ENCODE results near the gene CMTM2. TPM values are rescaled to one million over a fixed set of nuclear protein-coding genes. Genes with fewer than 3 reads are reported as not detected.
A peak's percentile ranks its signal among the peaks of the same experiment; 100 is the strongest.
"Not testable (repeated sequence)": the region's sequence is repeated elsewhere in the genome, so short reads cannot be mapped to it uniquely, and the experiment has no call there.

The CMTM2 gene
- total RNA-seq, 1 experiment from 2014 or later = not detected

DNA sequence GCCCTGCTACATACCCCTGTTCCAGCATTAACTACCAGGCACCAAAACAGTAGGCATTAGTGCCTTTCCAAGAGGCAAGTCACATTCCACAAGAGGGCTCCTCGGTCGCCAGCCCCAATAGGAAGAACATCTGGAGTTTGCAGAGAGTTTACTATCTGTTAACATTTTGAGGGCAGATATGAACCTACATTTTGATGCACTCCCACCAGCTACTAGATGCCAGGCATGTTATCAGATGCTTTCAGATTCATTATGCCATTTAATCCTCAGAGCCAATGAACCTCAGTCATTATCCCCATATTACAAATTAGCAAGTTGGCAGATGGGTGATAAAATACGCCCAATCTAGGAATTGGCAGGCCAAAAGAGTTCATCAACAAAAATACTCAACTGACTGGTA, 4.2 kb upstream of the CMTM2 start:
- DNase-seq (ENCODE audit: low spot score) = no peak
- in situ Hi-C loops (cut with HindIII; ENCODE audit: low sequenced_read_pairs) = no loop called here

DNA sequence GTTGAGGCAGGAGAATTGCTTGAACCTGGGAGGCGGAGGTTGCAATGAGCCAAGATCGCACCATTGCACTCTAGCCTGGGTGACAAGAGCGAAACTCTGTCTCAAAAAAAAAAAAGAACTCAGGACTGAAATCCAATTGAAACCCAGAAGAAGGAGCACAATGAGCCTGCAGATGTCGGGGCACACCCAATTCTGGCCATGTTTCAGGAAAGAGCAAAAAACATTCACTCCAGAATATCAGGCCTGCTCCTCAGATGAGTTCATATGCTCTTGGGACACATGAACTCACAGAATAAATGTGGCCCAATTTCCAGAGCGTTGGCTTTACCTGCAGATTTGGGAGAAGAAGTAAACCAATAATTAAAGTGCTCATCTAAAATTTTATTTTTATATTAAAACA, 3.0 kb upstream of the CMTM2 start:
- DNase-seq (ENCODE audit: low spot score) = no peak
- in situ Hi-C loops (cut with HindIII; ENCODE audit: low sequenced_read_pairs) = no loop called here

GRCh38 chr16:66580605-66581209, 1.4 kb downstream of the CMTM2 start:
- in situ Hi-C loops (cut with HindIII; ENCODE audit: low sequenced_read_pairs) = no loop called here
- no peak for DNase-seq (ENCODE audit: low spot score)

- in situ Hi-C loops (cut with HindIII; ENCODE audit: low sequenced_read_pairs) = no loop called here
- DNase-seq (ENCODE audit: low spot score) = no peak
Observed at GRCh38 chr16:66581246-66581952, 2.1 kb downstream of the CMTM2 start.

DNA sequence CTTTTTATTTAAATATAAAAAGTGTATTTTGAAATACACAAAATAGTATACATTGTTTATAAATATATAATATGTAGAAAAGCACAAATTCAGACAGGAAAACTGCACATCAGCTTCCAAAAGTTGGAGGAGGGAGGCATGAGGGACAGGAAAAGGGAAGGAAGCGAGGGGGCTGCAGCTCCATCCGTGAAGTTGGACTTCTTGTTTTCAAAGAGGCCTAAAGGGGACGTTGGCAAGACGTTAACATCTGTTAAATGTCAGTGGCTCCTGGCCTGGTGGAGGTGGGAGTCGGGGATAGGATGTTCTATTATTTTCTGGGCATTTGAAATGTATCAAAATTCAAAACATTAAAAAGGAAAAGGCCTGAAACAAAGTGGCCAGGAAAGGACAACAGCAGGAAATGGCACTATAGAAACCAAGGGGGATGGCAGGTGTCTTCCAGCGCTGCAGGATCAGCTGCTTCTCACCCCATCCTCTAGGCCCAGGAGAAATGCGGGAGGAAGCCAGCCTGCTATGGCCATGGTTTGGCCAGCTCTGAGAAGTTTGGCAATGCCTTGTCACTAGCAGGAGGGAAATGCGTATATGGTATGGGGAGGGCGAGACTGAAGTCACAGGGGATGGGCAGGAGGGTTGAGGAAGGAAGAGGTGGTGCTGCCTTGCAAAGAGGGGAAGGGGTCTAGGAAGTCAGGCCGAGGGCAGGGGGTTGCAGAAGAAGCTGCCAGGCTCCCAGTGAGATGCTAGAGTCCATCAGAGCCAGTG, 6.4 kb downstream of the CMTM2 start:
- in situ Hi-C loops (cut with HindIII; ENCODE audit: low sequenced_read_pairs) = no loop called here
- DNase-seq (ENCODE audit: low spot score) = no peak

DNA sequence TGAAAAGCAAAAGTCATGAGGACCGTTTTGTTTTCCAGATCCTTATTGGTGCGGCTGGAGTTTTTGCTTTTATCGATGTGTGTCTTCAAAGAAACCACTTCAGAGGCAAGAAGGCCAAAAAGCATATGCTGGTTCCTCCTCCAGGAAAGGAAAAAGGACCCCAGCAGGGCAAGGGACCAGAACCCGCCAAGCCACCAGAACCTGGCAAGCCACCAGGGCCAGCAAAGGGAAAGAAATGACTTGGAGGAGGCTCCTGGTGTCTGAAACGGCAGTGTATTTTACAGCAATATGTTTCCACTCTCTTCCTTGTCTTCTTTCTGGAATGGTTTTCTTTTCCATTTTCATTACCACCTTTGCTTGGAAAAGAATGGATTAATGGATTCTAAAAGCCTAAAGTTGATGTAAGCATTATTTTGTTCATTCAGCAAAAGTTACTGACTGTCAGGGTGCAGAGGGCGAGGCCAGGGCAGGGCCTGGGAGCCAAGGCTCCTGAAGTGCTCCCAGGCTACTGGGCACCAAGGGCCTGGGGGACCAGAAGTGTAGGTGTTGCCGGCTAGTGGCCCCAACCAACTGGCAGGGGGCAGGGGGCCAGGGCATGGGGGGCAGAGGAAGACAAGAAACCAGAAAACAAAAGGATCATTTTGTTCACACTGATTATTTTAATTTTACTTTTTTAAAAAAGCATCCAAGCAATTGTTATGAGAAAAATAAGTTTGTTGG, 8.8 kb downstream of the CMTM2 start:
- DNase-seq (ENCODE audit: low spot score) = no peak
- in situ Hi-C loops (cut with HindIII; ENCODE audit: low sequenced_read_pairs) = no loop called here

DNA sequence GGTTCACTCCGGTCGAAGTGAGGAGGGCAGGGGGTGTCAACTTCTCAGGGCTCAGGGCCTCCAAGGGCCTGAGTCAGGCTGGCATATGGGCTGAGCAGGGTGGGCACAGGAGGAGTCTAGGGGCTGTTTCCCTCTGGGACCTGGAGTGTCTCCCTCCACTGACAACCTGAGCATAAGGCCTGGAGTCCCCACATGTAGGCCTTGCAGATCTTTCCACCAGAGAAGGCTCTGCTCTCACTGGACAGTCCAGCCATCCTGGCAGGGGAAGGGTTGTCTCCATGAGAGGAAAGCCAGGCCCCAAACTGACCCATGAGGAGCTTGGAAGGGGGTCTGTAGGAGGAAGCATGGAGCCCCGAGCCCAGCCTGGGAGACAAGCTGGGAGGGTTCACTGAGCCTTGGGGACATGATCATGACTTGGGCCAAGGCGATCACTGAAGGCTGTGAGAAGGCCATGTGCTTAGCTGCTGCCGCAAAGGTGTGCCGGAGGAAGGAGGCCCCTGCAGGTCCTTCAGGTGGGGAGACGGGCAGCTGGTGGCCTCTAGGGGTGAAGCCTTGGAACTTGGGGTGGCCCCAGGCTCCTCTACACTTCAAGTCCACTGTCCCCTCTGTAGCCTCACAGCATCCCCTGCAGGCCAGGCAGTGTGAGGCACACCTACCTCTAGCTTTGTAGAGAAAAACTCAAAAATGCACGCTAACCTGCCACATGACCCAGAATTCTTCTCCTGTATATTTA, 9.9 kb downstream of the CMTM2 start:
- peak; percentile 29 for DNase-seq (ENCODE audit: low spot score)
- in situ Hi-C loops (cut with HindIII; ENCODE audit: low sequenced_read_pairs) = no loop called here

DNA sequence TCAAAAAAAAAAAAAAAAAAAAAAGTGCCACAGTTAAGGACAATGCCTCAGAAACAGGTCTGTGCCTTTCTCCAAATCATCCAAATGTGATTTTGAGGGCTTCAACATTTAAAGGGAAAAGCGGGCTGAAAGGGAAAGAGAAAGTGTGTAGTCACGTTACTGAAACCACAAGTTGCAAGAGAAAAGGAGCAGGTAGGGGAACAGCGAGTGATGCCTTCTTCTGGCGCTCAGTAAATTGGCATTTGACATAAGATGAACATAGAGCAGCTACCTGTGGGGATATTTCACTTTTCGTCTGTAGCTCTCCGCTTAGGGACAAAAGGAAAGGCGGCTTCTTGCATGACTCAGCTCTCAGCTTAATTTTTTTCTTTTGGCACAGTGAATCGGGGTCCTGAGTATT, 11.1 kb downstream of the CMTM2 start:
- no peak for DNase-seq (ENCODE audit: low spot score)
- in situ Hi-C loops (cut with HindIII; ENCODE audit: low sequenced_read_pairs) = no loop called here

GRCh38 chr16:66591018-66591417, 11.8 kb downstream of the CMTM2 start:
- in situ Hi-C loops (cut with HindIII; ENCODE audit: low sequenced_read_pairs) = no loop called here
- DNase-seq (ENCODE audit: low spot score) = no peak

DNA sequence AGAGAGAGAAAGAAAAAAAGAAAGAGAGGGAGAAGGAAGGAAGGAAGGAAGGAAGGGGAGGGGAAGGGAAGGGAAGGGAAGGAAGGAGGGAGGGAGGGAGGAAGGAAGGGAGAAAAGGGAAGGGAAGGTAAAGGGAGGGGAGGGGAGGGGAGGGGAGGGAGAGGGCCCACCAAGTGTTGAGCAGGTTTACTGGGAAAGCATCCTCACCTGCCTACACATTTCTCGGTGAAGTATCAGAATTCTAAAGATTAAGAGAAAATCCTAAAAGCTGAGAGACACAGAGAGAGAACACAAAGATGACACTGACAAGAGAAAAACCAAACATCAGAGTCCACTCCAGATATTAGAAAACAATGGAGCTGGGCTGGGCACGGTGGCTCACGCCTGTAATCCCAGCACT, 13.0 kb downstream of the CMTM2 start:
- in situ Hi-C loops (cut with HindIII; ENCODE audit: low sequenced_read_pairs) = no loop called here
- no peak for DNase-seq (ENCODE audit: low spot score)

GRCh38 chr16:66592814-66593213, 13.6 kb downstream of the CMTM2 start:
- no peak for DNase-seq (ENCODE audit: low spot score)
- in situ Hi-C loops (cut with HindIII; ENCODE audit: low sequenced_read_pairs) = no loop called here

DNA sequence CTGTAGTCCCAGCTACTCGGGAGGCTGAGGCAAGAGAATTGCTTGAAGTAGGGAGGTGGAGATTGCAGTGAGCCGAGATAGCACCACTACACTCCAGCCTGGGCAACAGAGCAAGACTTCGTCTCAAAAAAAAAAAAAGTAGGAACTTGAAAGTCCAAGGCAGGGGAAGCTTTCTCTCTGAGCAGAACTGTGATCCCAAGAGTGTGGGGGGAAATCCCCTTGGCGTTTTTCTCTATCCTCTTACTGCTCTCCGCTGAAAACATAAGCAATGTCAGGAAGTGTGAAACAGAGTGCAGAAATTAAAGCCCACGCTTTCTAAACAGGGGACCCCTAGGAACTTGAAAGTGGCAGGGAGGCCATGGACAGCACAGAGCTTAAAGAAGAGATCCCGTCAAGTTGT, 15.5 kb downstream of the CMTM2 start:
- no peak for DNase-seq (ENCODE audit: low spot score)
- in situ Hi-C loops (cut with HindIII; ENCODE audit: low sequenced_read_pairs) = no loop called here

DNA sequence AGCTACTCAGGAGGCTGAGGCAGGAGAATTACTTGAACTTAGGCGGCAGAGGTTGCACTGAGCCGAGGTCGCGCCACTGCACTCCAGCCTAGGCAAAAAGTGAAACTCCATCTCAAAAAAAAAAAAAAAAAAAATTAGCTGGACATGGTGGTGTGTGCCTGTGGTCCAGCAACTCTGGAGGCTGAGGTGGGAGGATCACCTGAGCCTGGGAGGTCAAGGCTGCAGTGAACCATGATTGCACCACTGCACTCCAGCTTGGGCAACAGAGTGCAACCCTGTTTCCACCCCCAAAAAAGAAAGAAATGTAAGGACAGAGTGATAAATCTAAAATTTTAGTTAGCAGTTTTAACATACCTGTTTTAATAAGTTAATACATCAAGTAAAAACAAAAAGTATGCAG, 17.3 kb downstream of the CMTM2 start:
- in situ Hi-C loops (cut with HindIII; ENCODE audit: low sequenced_read_pairs); DNase-seq (ENCODE audit: low spot score): not testable (repeated sequence)

GRCh38 chr16:66596986-66597848, 18.0 kb downstream of the CMTM2 start:
- DNase-seq (ENCODE audit: low spot score) = no peak
- in situ Hi-C loops (cut with HindIII; ENCODE audit: low sequenced_read_pairs) = no loop called here

GRCh38 chr16:66598111-66598510, 18.8 kb downstream of the CMTM2 start:
- no peak for DNase-seq (ENCODE audit: low spot score)
- in situ Hi-C loops (cut with HindIII; ENCODE audit: low sequenced_read_pairs) = no loop called here

DNA sequence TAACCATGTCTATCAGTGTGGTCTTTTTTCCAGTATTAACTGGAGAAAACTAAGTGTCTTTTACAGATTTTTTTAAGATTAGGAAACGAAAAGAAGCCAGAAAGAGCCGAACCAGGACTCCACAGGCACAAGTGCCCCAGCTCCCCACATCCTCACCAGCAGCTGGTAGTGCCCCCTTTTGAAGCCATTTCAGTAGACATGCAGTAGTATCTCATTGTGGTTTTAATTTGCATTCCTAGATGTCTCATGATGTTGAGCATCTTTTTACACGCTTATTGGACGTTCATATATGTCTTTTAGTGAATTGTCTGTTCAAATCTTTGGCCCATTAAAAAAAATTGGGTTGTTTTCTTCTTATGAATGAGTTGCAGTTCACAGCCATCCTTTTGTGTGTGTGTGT, 20.5 kb downstream of the CMTM2 start:
- DNase-seq (ENCODE audit: low spot score) = no peak
- in situ Hi-C loops (cut with HindIII; ENCODE audit: low sequenced_read_pairs) = no loop called here

- DNase-seq (ENCODE audit: low spot score) = no peak
- in situ Hi-C loops (cut with HindIII; ENCODE audit: low sequenced_read_pairs) = no loop called here
Observed at GRCh38 chr16:66600477-66600876, 21.2 kb downstream of the CMTM2 start.

- in situ Hi-C loops (cut with HindIII; ENCODE audit: low sequenced_read_pairs) = no loop called here
- DNase-seq (ENCODE audit: low spot score) = no peak
Observed at GRCh38 chr16:66601471-66601870, 22.2 kb downstream of the CMTM2 start.

Measured in G401 (cell line).